A172 (cell line): ENCODE measurements around the gene ARHGAP26. TPM values are rescaled to one million over a fixed set of nuclear protein-coding genes. Genes with fewer than 3 reads are reported as not detected.

Experiments used
- DNase-seq: peaks from one replicate; pipeline ENCODE4 v3.0.0-alpha.2; 2015; ENCODE audit warnings: low spot score
- total RNA-seq: library from RNA; depleted of rRNA; stranded (reverse); fragments of >200 nt; shearing (Covaris generic); gene quantifications from 2 replicates; pipeline ENCODE4 v1.2.3, GENCODE V29; 2014

Gene ARHGAP26
- total RNA-seq, 1 experiment from 2014 or later, result 1.6 TPM

DNA sequence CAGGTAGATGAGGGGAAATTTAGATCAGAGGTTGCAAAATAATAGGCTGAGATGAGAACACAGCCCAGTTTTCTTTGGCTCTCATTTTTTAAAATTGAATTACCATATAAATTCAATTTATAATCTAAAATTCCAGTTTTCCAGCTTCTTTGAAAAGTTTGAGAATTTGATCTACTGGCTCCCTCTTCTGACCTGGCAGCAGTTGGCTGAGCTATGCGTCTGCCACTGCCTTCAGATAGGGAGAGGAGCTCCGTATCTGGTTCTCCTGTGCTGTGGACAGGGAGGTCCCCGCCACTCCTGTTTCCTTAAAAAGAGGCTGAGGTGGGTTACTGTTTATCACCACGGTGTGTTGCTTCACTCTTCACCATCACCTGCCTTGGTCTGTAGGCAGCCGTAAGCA lies 103.7 kb downstream of the ARHGAP26 start:
- DNase-seq, result no peak

- DNase-seq, result peak; percentile 69
These were observed 104.4 kb downstream of the ARHGAP26 start for GRCh38 chr5:142874540-142874939.

DNA sequence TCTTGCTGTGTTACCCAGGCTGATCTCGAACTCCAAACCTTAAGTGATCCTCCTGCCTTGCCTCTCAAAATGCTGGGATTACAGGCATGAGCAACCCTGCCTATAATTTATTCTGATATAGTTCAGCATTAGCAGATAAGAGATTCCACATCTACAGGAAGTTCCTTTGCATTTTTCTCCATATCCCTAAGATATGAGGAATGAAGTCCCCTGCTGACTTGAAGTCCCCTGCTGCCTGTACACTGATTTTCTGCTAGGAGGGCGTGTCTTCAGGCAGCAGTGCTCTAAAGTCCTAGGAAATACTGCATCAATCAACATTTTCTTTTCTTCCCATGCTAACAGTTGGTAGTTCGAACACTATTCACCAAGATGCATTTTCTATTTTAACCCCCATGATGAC lies 105.8 kb downstream of the ARHGAP26 start:
- DNase-seq, result no peak

DNA sequence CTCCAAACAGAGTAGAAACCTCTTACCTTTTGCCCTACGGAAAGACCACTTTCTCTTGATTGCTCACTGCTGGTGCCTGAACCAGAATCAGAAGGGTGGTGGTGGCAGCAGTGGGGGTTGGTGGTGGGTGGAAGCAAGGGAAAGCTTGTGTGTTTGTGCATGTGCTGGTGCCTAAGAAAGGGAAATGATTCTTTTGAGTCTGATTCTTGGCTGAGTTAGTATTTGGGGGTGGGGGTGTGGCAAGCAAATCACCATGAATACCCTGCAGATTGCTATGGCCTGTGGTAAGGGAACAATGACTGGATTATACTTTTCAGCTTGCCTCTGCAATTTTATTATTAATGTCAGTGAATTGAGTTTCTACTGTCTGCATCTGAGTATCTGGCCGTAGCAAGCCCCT lies 106.6 kb downstream of the ARHGAP26 start:
- DNase-seq, result no peak

DNA sequence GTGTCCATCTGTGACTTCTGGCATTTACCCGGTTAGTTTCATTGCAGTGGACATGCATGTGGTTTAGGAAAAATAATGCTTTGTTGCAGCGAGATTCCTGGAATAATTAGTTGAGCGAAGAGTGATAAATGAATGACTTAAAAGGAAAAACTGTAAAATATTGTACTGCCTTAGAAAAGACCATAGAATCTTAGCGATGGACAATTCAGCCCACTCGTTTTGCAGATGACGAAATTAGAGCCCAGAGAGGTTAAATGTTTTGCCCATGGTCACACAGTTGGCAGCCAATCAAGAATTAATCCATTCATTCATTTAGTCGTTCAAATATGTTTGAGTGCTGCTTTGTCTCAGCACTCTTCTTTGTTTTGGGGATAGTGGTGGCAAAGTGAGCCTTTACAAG lies 107.9 kb downstream of the ARHGAP26 start:
- no peak for DNase-seq

- DNase-seq, result no peak
These were observed 108.5 kb downstream of the ARHGAP26 start for GRCh38 chr5:142878638-142879037.

DNA sequence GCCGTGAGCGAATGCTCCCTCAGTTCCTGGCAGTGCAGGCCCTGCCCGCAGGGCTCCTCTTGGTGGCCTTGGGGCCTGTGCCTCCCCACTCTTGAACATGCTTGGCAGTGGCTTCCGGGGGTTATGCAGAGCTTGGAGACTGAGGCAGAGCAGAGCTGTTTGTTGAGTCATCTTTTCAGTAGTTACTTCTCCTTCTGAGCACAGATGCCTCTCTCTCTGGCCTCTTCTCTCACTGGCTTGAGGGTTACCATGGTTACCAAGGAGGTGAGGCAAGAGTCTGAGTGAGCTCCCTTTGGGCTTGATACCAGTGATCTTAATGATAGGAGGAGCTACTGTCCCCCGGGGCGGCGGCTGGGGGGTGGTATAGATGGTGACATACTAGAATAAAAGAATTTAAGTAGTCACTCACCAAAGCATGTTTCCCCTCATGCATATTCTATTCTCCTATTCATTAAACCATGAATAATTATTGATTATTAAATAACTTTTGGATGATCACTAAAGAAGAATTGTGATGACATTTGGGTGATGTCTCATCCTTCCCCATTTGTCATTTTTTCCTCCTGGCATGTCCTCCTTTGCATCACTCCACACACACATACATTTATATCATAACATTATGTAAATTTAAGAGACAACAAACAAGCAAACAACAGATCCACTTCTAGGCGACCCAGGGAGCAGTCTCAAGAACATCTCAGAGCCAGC lies 111.1 kb downstream of the ARHGAP26 start:
- no peak for DNase-seq

- DNase-seq, result no peak
These were observed 111.6 kb downstream of the ARHGAP26 start for GRCh38 chr5:142881784-142882126.

DNA sequence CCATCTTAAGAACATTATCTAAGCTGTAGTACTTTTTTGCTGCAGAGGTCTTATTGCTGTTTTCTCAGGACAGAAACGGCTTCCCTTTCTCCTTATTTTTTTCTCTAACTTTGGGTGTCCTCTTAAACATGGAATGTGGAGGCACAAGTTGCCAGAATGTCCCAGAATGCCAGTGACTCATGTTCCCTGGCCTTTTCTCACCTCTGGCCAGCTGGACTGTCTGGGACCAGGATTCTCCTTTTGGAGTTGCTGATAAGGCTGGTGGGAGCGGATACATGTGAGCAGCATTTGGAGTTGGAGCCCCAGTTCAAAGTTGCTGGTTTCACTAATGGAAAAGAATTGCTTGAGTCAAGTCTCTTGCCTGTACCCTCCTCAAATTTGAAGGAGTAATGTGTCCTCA lies 112.8 kb downstream of the ARHGAP26 start:
- peak; percentile 60 for DNase-seq

DNA sequence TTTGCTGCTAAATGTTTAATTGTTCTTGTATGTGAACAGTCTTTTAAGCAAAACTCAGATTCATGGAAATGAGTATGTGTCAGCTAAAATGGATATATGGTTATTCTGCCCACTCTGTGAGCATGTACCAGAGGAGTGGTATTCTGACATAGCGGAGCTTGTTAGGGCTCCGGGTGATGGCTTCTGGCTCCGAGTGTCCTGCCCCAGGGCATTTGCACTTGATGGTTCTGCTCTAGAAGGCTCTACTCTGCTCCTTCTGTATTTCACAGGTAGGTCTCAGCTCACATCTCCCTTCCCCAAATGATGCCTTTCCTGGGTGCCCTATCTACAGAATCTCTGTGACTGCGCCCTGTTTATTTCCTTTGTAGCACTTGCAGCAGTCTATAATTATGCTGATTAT lies 113.3 kb downstream of the ARHGAP26 start:
- DNase-seq, result no peak

DNA sequence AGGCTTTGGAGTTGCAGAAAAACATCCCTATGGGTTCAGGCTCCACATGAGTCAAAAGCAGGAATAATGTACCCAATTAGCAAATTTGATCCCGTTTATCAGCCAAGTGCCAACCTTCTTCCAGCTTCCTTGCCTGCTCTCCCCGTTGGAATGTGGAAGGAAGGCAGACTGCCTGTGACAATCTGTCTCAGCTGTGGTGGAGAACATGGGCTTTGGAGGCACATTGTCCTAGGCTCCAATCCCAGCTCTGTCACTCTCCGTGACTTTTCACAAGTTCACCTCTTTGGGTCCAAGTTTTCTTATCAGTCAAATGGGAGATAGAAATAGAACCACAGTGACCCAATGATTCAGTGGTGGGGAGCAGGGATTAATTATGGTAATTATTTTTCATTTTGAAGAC lies 113.9 kb downstream of the ARHGAP26 start:
- no peak for DNase-seq

DNA sequence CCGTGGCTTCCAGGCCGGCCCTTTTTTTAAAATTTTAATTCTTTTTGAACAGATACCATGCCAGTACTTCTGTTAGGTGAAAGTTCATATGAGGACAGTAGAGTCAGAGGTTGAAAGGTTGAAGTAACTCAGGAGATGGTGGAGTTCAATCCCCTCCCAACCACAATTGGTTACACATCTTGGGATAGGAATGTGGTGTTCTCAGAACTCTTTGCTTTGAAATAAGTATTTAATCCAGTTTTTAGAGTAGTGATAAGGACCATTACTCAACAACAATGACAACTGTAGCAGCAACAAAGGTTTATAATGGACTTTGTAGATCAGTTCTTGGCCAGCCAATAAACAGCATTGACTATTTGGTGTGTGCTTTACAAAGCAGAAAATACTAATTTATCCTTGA lies 116.0 kb downstream of the ARHGAP26 start:
- peak; percentile 27 for DNase-seq

GRCh38 chr5:142886956-142887355 lies 116.8 kb downstream of the ARHGAP26 start:
- DNase-seq, result no peak

- DNase-seq, result peak; percentile 79
These were observed 118.4 kb downstream of the ARHGAP26 start for GRCh38 chr5:142888469-142889085.

DNA sequence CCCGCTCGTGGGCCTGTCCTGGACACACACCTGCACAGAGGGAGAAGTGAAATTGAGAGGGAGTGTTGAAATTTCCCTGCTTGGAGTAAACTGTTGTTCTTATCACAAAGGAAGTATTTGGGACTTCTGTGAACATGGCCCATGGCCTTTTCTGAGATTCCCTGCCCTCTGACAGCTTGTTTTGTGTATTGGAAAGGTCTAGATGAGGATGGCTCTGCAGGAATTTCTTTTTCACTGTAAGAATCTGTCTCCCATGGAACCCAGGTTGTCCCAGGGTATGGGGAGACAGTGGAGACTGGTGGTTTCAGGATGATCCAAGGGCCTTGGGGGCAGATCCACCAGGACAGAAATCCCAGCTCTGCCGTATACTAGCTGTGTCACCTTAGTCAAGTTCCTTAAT lies 121.8 kb downstream of the ARHGAP26 start:
- no peak for DNase-seq

DNA sequence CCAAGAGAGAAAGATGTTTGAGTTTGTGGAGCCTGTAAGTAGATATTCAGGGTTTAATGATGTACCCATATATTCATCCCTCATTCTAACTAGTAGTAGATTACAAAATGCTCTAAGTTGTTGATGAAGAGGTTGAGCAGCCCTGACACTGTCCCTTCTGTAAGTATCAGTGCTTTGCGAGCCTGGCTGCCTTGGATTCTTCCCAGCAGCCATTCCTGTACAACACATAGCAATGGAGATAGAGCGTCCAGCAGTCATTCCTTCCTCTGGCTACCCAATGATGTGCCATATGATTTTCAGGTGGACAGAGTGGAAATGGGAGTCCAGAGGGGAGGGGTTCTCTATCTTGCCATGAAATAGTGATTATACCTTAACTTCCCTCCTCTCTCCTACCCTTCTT lies 124.1 kb downstream of the ARHGAP26 start:
- DNase-seq, result no peak

GRCh38 chr5:142894749-142895148 lies 124.6 kb downstream of the ARHGAP26 start:
- DNase-seq, result peak; percentile 23

DNA sequence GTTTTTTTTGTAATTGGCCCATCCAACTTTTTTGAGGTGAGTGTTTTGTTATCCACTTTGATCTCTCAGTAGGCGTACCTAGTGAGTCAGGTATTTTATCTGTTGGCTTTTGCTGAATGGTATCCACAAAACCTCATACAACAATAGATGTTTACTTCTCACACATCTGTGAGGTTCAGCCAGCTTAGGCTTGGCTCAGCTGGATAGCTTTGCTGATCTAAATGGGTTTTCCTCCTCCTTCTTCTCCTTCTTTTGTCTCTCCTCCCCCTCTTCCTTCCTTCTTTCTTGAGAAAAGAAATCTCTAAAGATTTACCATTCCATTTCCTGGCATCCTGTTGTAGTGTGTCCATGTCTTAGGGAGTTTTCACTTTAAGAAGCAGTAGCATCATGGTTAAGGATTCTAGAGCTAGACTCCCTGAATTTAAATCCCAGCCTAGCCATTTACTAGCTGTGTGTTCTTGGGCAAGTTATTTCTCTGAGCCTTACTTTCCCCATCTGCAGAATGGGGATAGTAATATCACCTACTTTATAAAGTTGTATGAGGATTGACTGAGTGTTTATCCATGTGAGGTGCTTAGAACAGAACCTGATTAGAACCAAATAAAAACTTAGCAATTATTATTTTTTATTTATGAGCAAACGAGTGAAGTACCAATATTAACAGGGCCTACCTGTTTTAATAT lies 126.3 kb downstream of the ARHGAP26 start:
- DNase-seq, result no peak

- no peak for DNase-seq
These were observed 127.2 kb downstream of the ARHGAP26 start for GRCh38 chr5:142897328-142897727.

- DNase-seq, result peak; percentile 69
These were observed 130.8 kb downstream of the ARHGAP26 start for GRCh38 chr5:142900927-142901326.

DNA sequence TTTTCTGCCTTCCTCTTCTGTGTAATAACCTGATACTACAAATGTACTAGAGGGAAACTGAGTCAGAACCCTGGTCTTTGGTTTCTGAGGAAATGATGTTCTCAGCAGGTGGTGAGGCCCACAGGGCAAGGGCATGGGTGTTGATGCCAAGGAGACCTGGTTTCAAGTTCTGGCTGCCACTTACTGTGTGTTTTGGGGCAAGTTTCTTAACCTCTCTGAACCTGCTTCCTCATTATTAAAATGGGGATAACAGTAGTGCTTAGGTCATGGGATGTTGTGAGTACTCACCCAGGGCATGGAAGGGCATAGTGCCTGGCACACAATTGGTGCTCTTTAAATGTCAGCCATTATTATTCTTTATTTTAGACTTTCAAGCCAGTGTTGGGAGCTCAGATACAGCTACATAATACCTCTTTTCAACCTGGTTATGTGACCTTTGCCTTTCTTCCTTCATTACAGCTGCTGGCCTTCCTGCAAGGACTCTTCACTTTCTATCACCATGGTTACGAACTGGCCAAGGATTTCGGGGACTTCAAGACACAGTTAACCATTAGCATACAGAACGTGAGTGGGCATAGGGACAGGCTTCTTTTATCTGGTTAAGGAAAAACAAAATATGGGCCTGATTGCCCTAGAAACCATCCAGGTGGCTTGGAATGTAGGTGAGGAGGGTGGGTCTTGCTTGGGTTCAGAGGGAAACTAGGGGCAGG lies 131.5 kb downstream of the ARHGAP26 start:
- DNase-seq, result no peak

- no peak for DNase-seq
These were observed 132.2 kb downstream of the ARHGAP26 start for GRCh38 chr5:142902186-142902965.
